ENCODE measurements around the gene SLC12A7.

DNA sequence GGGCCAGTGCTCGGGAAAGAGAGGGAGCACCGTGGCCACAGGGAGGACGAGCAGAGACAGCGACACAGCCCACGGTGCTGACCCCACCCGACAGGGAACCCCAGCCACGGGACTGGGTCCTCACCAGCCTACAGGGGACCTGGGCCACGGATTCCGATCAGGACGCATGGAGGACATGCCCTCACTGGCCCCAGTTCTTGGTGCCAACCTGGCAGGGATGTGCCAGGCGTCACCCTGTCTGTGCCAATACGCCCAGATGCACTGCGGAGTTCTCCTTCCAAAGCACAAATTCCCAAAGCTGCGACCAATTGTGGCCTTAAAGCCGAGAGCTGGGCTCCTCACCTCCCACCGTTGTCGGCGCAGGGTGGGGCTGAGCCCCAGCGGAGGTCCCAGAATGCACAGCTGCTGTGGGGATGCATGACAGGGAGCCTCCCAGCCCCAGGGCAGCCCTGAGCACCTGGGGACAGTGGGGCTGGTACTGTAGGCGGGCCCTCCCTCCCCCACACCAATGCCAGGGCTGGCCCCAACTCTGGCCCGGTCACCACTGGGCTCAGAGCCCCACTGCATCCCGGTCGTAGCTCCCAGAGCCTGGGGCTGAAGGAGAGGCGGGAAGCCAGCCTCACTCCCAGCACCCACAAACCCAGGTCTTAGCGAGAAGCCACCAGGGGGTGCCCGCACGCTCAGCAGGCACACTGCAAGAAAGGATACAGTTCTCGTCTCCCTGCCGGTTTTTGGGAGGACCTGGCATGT, 59.0 kb downstream of the SLC12A7 start:
- TF ChIP-seq CREB5 (CRISPR knock-in tag; IDR thresholded peaks at IDR 0.05) (no peak), NFE2L1 (tag; IDR thresholded peaks at IDR 0.05; ENCODE audit: borderline replicate concordance, low read depth) (no peak), YY1 (IDR thresholded peaks at IDR 0.05; ENCODE audit: borderline replicate concordance in 1 of 3, control insufficient read depth in 1 of 3, extremely low read depth in 1 of 3, insufficient read depth in 3 of 3, insufficient read length in 1 of 3, insufficient replicate concordance in 2 of 3, low read depth in 1 of 3, low read length in 2 of 3) (no peak), DACH1 (IDR thresholded peaks at IDR 0.05; ENCODE audit: partially characterized antibody) (no peak)
- TF ChIP-seq, protein P1, sequence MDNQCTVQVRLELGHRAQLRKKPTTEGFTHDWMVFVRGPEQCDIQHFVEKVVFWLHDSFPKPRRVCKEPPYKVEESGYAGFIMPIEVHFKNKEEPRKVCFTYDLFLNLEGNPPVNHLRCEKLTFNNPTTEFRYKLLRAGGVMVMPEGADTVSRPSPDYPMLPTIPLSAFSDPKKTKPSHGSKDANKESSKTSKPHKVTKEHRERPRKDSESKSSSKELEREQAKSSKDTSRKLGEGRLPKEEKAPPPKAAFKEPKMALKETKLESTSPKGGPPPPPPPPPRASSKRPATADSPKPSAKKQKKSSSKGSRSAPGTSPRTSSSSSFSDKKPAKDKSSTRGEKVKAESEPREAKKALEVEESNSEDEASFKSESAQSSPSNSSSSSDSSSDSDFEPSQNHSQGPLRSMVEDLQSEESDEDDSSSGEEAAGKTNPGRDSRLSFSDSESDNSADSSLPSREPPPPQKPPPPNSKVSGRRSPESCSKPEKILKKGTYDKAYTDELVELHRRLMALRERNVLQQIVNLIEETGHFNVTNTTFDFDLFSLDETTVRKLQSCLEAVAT (IDR thresholded peaks at IDR 0.05), result no peak
- TF ChIP-seq, protein P2, sequence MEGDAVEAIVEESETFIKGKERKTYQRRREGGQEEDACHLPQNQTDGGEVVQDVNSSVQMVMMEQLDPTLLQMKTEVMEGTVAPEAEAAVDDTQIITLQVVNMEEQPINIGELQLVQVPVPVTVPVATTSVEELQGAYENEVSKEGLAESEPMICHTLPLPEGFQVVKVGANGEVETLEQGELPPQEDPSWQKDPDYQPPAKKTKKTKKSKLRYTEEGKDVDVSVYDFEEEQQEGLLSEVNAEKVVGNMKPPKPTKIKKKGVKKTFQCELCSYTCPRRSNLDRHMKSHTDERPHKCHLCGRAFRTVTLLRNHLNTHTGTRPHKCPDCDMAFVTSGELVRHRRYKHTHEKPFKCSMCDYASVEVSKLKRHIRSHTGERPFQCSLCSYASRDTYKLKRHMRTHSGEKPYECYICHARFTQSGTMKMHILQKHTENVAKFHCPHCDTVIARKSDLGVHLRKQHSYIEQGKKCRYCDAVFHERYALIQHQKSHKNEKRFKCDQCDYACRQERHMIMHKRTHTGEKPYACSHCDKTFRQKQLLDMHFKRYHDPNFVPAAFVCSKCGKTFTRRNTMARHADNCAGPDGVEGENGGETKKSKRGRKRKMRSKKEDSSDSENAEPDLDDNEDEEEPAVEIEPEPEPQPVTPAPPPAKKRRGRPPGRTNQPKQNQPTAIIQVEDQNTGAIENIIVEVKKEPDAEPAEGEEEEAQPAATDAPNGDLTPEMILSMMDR (IDR thresholded peaks at IDR 0.05 in 2 of 3, conservative IDR thresholded peaks at IDR 0.05 in 1 of 3; ENCODE audit: insufficient read depth in 2 of 3, low read depth in 1 of 3, low read length in 3 of 3), result peak; percentile 57 to 69 (median 61)
- TF ChIP-seq, protein P3, sequence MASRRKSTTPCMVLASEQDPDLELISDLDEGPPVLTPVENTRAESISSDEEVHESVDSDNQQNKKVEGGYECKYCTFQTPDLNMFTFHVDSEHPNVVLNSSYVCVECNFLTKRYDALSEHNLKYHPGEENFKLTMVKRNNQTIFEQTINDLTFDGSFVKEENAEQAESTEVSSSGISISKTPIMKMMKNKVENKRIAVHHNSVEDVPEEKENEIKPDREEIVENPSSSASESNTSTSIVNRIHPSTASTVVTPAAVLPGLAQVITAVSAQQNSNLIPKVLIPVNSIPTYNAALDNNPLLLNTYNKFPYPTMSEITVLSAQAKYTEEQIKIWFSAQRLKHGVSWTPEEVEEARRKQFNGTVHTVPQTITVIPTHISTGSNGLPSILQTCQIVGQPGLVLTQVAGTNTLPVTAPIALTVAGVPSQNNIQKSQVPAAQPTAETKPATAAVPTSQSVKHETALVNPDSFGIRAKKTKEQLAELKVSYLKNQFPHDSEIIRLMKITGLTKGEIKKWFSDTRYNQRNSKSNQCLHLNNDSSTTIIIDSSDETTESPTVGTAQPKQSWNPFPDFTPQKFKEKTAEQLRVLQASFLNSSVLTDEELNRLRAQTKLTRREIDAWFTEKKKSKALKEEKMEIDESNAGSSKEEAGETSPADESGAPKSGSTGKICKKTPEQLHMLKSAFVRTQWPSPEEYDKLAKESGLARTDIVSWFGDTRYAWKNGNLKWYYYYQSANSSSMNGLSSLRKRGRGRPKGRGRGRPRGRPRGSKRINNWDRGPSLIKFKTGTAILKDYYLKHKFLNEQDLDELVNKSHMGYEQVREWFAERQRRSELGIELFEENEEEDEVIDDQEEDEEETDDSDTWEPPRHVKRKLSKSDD (conservative IDR thresholded peaks at IDR 0.05; ENCODE audit: low read length), result no peak
- TF ChIP-seq, protein P4, sequence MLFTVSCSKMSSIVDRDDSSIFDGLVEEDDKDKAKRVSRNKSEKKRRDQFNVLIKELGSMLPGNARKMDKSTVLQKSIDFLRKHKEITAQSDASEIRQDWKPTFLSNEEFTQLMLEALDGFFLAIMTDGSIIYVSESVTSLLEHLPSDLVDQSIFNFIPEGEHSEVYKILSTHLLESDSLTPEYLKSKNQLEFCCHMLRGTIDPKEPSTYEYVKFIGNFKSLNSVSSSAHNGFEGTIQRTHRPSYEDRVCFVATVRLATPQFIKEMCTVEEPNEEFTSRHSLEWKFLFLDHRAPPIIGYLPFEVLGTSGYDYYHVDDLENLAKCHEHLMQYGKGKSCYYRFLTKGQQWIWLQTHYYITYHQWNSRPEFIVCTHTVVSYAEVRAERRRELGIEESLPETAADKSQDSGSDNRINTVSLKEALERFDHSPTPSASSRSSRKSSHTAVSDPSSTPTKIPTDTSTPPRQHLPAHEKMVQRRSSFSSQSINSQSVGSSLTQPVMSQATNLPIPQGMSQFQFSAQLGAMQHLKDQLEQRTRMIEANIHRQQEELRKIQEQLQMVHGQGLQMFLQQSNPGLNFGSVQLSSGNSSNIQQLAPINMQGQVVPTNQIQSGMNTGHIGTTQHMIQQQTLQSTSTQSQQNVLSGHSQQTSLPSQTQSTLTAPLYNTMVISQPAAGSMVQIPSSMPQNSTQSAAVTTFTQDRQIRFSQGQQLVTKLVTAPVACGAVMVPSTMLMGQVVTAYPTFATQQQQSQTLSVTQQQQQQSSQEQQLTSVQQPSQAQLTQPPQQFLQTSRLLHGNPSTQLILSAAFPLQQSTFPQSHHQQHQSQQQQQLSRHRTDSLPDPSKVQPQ (CRISPR knock-in tag; IDR thresholded peaks at IDR 0.05; ENCODE audit: borderline replicate concordance), result no peak

Data from K562 (cell line).